ENCODE results near the gene ARL15. TPM values are rescaled to one million over a fixed set of nuclear protein-coding genes. Genes with fewer than 3 reads are reported as not detected.

ARL15 gene
- total RNA-seq, 2 experiments from 2014 or later, result 10.6 to 12.3 TPM

DNA sequence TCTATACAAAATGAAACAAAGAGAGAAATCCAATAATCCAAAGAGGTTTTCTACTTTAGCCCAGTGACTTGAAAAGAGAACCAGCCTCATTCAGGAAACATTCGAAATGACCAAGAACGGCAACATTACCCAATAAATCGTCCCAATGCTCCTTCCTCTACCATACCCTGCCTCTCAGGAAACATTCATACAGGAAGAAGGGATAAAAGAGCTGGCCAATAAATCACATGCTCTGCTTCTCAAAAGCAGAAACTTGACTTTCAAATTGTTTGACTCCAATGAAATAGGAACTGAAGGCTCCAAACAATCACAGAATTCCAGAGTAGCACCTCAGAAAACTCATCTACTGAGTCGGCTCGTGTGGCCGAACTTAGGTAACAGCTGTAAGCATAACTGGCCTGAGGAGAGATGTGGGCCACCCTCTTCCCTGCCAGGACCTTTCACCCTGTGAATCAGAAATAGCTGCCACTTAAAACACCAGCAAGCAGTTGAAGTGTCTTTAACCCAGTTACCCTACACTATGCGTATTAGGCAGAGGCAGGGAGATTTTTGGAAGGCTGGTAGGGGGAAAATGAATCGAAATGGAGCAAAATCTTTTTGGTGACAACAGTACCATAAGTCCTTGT lies 14.6 kb downstream of the ARL15 start:
- peaks cover 1% of the 10 kb centered on the region for H3K4me1 Mint-ChIP-seq (ENCODE audit: low read depth)

DNA sequence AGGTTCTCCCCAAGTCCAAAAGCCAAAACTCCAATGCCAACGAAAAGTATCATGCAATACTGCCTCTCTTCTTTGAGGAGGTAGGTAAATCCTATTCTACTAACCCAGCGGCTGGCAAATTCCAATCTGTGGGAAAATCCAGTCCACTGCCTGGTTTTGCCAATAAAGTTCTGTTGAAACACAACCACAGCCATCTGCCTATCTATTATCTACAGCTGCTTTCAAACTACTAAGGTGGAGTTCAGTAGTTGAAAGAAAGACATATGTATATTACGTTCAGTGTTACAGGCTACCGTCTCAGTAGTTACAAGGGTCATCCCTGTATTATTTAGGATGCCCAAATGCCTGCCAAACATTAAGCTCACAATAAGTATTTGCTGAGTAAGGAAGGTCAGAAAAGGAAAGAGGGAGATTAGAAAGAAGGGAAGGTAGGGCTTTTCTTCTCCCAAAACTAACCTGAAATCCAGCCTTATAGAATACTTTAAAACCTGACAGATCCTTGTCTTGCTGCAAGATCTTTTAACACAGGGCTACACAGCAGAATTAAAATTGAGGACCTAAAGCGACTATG lies 16.2 kb downstream of the ARL15 start:
- no peaks in the 10 kb centered on the region for H3K36me3 Mint-ChIP-seq (ENCODE audit: low read depth)
- POLR2A ChIA-PET, result no interaction called here
- H3K27ac Mint-ChIP-seq, result no peak overlapping the region
- H3K4me1 Mint-ChIP-seq (ENCODE audit: low read depth), result no peaks in the 10 kb centered on the region
- ATAC-seq, result no peak
- no peaks in the 10 kb centered on the region for H3K27me3 Mint-ChIP-seq (ENCODE audit: low read depth)
- no peak overlapping the region for H3K4me3 Mint-ChIP-seq
- CTCF ChIA-PET, result interaction anchor here (1.0 kb wide), 1 partner anchor 14 kb away, joined by 3 read pairs; no protein-coding TSS in a partner anchor
- H3K9me3 Mint-ChIP-seq (ENCODE audit: insufficient read depth), result no peaks in the 10 kb centered on the region
- no peak for DNase-seq

More for the DNA sequence above, 14.6 kb downstream of the ARL15 start:
- Mint-ChIP-seq H3K36me3 (ENCODE audit: low read depth) (no peaks in the 10 kb centered on the region), H3K9me3 (ENCODE audit: insufficient read depth) (no peaks in the 10 kb centered on the region), H3K27ac (no peak overlapping the region), H3K4me3 (no peak overlapping the region), H3K27me3 (ENCODE audit: low read depth) (no peaks in the 10 kb centered on the region)
- POLR2A ChIA-PET, result no interaction called here
- DNase-seq (no peak), ATAC-seq (no peak)
- CTCF ChIA-PET, result no interaction called here

DNA sequence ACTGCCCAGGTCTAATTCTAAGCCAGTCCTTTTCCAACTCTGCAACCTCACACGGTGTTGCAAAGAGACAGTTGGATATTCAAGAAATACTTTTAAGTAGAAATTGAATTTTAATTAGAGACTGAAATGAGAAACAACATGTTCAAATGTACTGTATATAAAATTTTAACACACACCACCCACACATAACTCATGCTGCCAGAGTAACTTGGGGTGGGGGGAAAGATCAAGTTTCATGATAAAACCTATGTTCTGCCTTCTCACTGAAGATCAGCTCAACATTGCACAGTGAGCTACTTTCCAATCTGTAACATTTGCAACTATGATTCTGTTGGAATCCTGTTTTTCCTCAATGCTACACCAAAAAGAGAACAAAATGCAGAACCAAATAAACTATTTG lies 17.5 kb downstream of the ARL15 start:
- no peak overlapping the region for H3K27ac Mint-ChIP-seq
- no peak for ATAC-seq
- no peak for DNase-seq
- H3K36me3 Mint-ChIP-seq (ENCODE audit: low read depth), result peaks cover 2% of the 10 kb centered on the region
- ChIA-PET POLR2A (no interaction called here), CTCF (no interaction called here)
- H3K27me3 Mint-ChIP-seq (ENCODE audit: low read depth), result no peaks in the 10 kb centered on the region
- H3K4me1 Mint-ChIP-seq (ENCODE audit: low read depth), result no peaks in the 10 kb centered on the region
- H3K4me3 Mint-ChIP-seq, result no peak overlapping the region
- peaks cover 2% of the 10 kb centered on the region for H3K9me3 Mint-ChIP-seq (ENCODE audit: insufficient read depth)

DNA sequence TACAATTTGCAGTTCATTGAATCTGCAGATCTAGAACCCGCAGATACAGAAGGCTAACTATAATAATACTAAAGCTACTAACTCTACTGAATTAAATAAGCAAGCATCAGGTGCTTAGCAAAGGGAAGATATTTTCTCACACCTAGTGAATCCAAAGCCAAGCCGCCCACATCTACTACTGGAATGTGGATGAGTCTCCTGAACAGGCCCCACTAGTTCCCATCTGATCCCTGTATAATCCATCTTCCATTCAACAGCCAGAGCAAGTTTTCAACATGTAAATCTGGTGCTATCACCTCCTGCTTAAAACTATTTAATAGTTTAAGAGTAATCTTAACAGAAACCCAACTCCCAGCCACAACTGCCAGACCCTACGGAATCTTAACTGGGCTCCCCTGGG lies 18.9 kb downstream of the ARL15 start:
- Mint-ChIP-seq H3K36me3 (ENCODE audit: low read depth) (peaks cover 3% of the 10 kb centered on the region), H3K27ac (no peak overlapping the region), H3K4me1 (ENCODE audit: low read depth) (no peaks in the 10 kb centered on the region), H3K27me3 (ENCODE audit: low read depth) (no peaks in the 10 kb centered on the region), H3K9me3 (ENCODE audit: insufficient read depth) (peaks cover 10% of the 10 kb centered on the region), H3K4me3 (no peak overlapping the region)
- ChIA-PET CTCF (no interaction called here), POLR2A (no interaction called here)
- ATAC-seq, result no peak
- DNase-seq, result no peak

DNA sequence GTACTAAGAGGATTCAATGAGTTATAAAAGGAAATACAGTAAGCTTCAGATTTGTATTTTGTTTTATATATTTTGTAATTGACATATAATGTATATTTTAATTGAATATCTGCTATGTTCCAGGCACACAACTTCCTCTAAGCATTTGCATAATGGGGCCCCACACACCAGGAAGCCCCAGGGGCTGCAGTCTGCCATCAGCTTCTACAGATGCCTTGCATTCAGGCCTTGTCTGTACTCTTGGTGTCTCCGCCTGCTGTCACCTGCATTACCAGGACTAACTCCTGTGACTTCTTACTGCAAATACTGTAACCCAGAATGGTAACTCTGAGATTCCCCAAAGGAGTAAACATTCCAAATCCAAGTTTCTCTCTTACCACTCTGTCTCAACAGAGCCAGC lies 20.6 kb downstream of the ARL15 start:
- ATAC-seq (no peak), DNase-seq (no peak)
- H3K27ac Mint-ChIP-seq, result no peak overlapping the region
- peaks cover 22% of the 10 kb centered on the region for H3K9me3 Mint-ChIP-seq (ENCODE audit: insufficient read depth)
- no peaks in the 10 kb centered on the region for H3K27me3 Mint-ChIP-seq (ENCODE audit: low read depth)
- no peaks in the 10 kb centered on the region for H3K4me1 Mint-ChIP-seq (ENCODE audit: low read depth)
- CTCF ChIA-PET, result interaction anchor here (1.2 kb wide), 1 partner anchor 130 kb away, joined by 3 read pairs; no protein-coding TSS in a partner anchor
- H3K36me3 Mint-ChIP-seq (ENCODE audit: low read depth), result peaks cover 7% of the 10 kb centered on the region
- no peak overlapping the region for H3K4me3 Mint-ChIP-seq
- POLR2A ChIA-PET, result no interaction called here

DNA sequence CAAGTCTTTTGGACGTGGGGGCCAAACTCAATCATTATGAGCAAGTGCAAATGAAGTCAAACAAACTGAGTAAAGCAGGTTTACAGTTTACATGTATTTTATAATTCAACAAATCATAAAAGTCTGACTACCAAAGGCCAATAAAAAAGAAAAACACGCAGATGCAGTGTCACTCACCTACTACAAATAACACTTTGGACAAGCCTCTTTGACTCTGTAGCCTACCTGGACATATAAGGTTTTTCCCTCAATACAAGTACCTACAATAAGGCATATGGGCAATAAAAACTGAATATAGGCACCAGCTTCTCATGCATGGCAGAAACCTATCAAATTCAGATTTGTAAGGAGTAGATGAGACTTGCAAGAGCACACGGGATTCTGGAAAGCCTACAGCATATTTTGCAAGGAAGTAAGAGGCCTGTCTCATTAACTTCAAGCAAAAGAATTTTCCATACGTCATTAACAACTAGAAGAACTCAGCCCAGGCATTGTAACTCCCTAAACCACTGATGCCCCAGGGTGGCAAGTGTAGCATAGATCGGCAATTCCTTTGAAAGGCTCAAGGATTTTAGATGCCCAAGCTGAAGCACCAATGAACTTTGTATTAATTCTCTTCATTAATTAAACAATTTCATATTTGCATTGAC lies 21.7 kb downstream of the ARL15 start:
- DNase-seq (no peak), ATAC-seq (no peak)
- Mint-ChIP-seq H3K27ac (no peak overlapping the region), H3K4me3 (no peak overlapping the region), H3K4me1 (ENCODE audit: low read depth) (no peaks in the 10 kb centered on the region), H3K27me3 (ENCODE audit: low read depth) (no peaks in the 10 kb centered on the region), H3K36me3 (ENCODE audit: low read depth) (peaks cover 7% of the 10 kb centered on the region), H3K9me3 (ENCODE audit: insufficient read depth) (peaks cover 22% of the 10 kb centered on the region)
- ChIA-PET CTCF (interaction anchor here (1.2 kb wide), 1 partner anchor 131 kb away, joined by 3 read pairs; no protein-coding TSS in a partner anchor), POLR2A (no interaction called here)

DNA sequence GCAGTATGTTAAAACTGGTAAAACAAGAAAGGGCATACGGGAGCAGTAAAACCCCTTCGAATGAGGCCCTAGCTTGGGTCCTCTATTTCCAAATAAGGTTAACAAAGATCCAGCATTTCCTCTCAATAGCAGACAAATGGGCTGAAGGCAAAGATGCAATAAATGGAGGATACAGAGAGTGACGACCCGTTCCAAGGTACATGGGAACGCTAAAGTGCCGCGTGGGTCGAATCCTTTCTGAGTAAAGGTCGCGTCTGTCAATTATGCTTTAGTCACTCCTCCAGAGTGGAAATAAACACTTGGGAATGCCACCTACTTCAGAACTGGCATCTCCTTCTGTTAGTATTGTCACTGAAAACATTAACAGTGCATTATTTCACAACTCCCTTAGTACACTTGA lies 24.7 kb downstream of the ARL15 start:
- CTCF ChIA-PET, result interaction anchor here (1.0 kb wide), 1 partner anchor 204 kb away, joined by 5 read pairs; no protein-coding TSS in a partner anchor
- no peaks in the 10 kb centered on the region for H3K27me3 Mint-ChIP-seq (ENCODE audit: low read depth)
- ATAC-seq, result no peak
- H3K9me3 Mint-ChIP-seq (ENCODE audit: insufficient read depth), result peaks cover 22% of the 10 kb centered on the region
- no peak for DNase-seq
- peaks cover 8% of the 10 kb centered on the region for H3K36me3 Mint-ChIP-seq (ENCODE audit: low read depth)
- no peak overlapping the region for H3K27ac Mint-ChIP-seq
- POLR2A ChIA-PET, result no interaction called here
- H3K4me1 Mint-ChIP-seq (ENCODE audit: low read depth), result no peaks in the 10 kb centered on the region
- H3K4me3 Mint-ChIP-seq, result no peak overlapping the region

DNA sequence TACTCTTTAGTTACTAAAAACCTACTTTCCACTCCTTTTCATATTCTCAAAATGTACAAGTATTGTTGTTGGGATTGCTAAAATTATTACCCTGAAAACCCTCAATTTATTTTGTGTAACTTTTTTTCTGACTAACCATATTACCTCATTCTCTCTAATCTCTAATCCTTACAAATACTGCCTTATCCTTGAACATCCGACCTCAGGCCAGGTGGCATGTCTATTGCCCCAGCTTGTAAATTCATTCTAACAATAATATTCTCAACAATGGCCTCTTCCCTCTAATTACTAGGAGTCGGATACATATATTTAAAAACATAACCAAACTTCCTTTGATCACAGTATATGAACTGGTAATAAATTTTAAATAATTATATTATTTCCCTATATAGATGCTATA lies 25.8 kb downstream of the ARL15 start:
- H3K4me1 Mint-ChIP-seq (ENCODE audit: low read depth), result no peaks in the 10 kb centered on the region
- H3K36me3 Mint-ChIP-seq (ENCODE audit: low read depth), result peaks cover 14% of the 10 kb centered on the region
- peaks cover 29% of the 10 kb centered on the region for H3K9me3 Mint-ChIP-seq (ENCODE audit: insufficient read depth)
- ChIA-PET POLR2A (no interaction called here), CTCF (no interaction called here)
- no peak for ATAC-seq
- no peaks in the 10 kb centered on the region for H3K27me3 Mint-ChIP-seq (ENCODE audit: low read depth)
- H3K4me3 Mint-ChIP-seq, result no peak overlapping the region
- no peak for DNase-seq
- no peak overlapping the region for H3K27ac Mint-ChIP-seq

DNA sequence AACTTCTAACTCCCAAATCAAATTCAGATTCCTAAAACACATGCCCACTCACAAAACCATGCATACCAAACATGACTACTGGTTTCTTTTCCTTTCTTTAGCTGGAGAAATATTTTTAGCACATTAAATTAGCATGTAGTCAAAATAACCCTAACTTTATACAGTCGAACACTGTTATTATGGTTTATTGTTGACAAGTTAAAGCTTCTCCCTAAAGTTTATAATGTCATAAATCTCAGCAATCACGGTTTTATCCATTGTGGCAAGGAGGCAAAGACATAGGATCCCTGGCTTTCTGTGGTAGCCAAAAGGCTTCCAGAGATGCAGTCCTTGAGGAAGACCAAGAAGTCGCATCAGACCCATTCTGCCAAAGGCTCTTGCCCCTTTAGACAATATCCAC lies 27.5 kb downstream of the ARL15 start:
- Mint-ChIP-seq H3K36me3 (ENCODE audit: low read depth) (peaks cover 12% of the 10 kb centered on the region), H3K27ac (no peak overlapping the region), H3K4me3 (no peak overlapping the region), H3K4me1 (ENCODE audit: low read depth) (no peaks in the 10 kb centered on the region), H3K9me3 (ENCODE audit: insufficient read depth) (peaks cover 27% of the 10 kb centered on the region), H3K27me3 (ENCODE audit: low read depth) (no peaks in the 10 kb centered on the region)
- DNase-seq (no peak), ATAC-seq (no peak)
- ChIA-PET CTCF (no interaction called here), POLR2A (interaction anchor here (0.6 kb wide), 1 partner anchor 1516 kb away, joined by 3 read pairs; no protein-coding TSS in a partner anchor)

DNA sequence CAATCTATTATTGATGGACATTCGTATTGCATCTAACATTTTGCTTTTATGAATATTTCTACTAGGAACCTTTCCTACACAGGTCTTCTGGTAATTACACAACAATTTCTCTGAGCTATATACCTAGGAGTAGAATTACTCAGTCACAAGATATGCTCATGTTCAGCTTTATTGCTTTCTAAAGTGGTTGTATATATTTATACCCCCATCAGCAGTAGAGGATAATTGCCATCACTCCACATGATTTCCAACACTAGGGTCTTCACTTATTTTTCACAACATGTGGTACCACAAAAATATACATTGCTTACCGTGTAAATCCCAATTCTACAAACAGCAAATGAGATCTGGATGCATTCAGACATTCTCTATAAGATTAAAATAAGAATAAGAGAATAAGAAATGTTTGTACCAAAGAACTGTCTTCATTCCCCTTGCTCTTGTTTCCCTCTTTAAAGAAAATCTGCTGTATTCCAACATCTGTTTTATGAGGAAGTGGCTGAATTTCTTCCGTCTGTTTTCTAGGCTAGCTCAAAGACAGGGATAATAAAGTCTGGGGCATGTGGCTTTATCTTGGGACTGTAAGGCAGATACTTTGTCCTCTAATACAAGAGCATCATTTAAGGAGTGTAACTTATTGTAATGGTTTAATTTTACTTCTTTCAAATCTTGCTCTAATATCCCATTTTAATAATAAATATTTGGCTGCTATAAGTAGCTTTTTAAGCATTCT lies 28.2 kb downstream of the ARL15 start:
- Mint-ChIP-seq H3K36me3 (ENCODE audit: low read depth) (peaks cover 12% of the 10 kb centered on the region), H3K9me3 (ENCODE audit: insufficient read depth) (peaks cover 23% of the 10 kb centered on the region), H3K27ac (no peak overlapping the region), H3K4me1 (ENCODE audit: low read depth) (no peaks in the 10 kb centered on the region), H3K27me3 (ENCODE audit: low read depth) (no peaks in the 10 kb centered on the region), H3K4me3 (no peak overlapping the region)
- POLR2A ChIA-PET, result no interaction called here
- CTCF ChIA-PET, result no interaction called here
- no peak for DNase-seq
- no peak for ATAC-seq

DNA sequence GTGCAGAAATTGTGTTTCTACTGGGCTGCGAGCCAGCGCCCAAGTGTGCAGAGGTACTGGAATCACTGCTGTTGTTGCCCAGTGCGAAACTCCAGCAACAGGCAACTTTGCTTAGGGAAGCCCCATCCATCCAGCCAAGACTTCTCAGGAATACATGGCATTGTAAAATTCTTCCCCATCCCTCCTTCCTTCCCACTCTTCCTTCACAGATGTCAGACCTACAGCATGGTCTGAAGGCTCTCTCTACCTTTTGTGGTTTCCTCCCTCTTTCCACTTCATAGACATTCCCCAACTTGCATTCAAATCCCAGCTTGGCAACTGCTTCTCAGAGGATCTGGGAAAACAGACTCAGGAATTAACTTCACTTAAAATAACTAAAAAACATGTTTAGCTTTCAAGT lies 30.4 kb downstream of the ARL15 start:
- POLR2A ChIA-PET, result no interaction called here
- DNase-seq (no peak), ATAC-seq (no peak)
- CTCF ChIA-PET, result no interaction called here
- H3K9me3 Mint-ChIP-seq (ENCODE audit: insufficient read depth), result peaks cover 7% of the 10 kb centered on the region
- no peak overlapping the region for H3K27ac Mint-ChIP-seq
- no peaks in the 10 kb centered on the region for H3K4me1 Mint-ChIP-seq (ENCODE audit: low read depth)
- H3K4me3 Mint-ChIP-seq, result no peak overlapping the region
- H3K27me3 Mint-ChIP-seq (ENCODE audit: low read depth), result no peaks in the 10 kb centered on the region
- H3K36me3 Mint-ChIP-seq (ENCODE audit: low read depth), result peaks cover 7% of the 10 kb centered on the region
